Lower leg skin (tissue), 4 donors: ENCODE results near the gene CLSTN1. TPM values are rescaled to one million over a fixed set of nuclear protein-coding genes. Genes with fewer than 3 reads are reported as not detected.

Experiments
- DNase-seq, 2 donors: peaks; one replicate each; pipeline ENCODE4 v3.0.0-alpha.2; 2019; ENCODE audit warnings: low spot score in 2 of 2
- H3K4me3 ChIP-seq: fragments of 200-600 bp; sonication (generic); 2 replicates; pipeline ENCODE4 v1.5.1; 2017; ENCODE audit warnings: mild to moderate bottlenecking, low read depth; ENCODE audit not compliant: poor library complexity, severe bottlenecking
- POLR2A ChIP-seq, 2 donors: fragments of 450-650 bp; IDR thresholded peaks; one replicate each; pipeline ENCODE4 v1.6.1; 2016 to 2017; ENCODE audit warnings: antibody characterized with exemption in 2 of 2, mild to moderate bottlenecking in 1 of 2, moderate library complexity in 1 of 2
- WGBS, 2 donors: methylation state at CpG; one replicate each; pipeline ENCODE4 v1.1.5; 2018; 5-methylcytosine and 5-hydroxymethylcytosine counted together
- intact Hi-C: fragments of 100-400 bp; cut with DNase I; formaldehyde crosslinking; loops from one replicate; pipeline ENCODE4 v1.15.0; 2023; ENCODE audit warnings: low total_unique reads
- total RNA-seq, 4 donors: library from RNA; depleted of rRNA; stranded (reverse); fragments of >200 nt; gene quantifications; one replicate each; pipeline ENCODE4 v1.1.0, GENCODE V29; 2016
- TF ChIP-seq, protein P1 (sequence below), 3 donors: fragments of 450-650 bp; IDR thresholded peaks; one replicate each; pipeline ENCODE4 v1.5.1; 2016; ENCODE audit warnings: antibody characterized with exemption in 3 of 3, mild to moderate bottlenecking in 3 of 3, moderate library complexity in 2 of 3

The CLSTN1 gene
- total RNA-seq, 4 donors from 2014 or later = 116 to 174 (median 150) TPM

DNA sequence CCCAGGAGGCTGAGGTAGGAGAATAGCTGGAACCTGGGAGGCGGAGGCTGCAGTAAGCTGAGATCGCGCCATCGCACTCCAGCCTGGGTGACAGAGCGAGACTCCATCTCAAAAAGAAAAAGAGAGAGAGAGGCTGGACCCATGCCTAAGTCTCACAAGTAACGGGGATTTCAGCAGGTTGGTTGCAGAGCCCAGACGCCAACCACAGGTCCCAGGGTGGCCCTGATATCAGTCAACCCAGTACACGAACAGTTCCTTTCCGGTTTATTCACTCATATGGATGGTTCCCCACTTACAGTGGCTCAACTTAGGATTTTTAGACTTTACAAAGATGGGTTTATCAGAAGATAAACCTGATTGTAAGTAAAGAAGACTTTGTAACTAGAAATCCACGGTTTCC lies 40.9 kb downstream of the CLSTN1 start:
- no peak overlapping the region for H3K4me3 ChIP-seq
- WGBS, 2 donors = 98% methylated on average over 10 of the region's 10 CpGs
- TF ChIP-seq, protein P1, sequence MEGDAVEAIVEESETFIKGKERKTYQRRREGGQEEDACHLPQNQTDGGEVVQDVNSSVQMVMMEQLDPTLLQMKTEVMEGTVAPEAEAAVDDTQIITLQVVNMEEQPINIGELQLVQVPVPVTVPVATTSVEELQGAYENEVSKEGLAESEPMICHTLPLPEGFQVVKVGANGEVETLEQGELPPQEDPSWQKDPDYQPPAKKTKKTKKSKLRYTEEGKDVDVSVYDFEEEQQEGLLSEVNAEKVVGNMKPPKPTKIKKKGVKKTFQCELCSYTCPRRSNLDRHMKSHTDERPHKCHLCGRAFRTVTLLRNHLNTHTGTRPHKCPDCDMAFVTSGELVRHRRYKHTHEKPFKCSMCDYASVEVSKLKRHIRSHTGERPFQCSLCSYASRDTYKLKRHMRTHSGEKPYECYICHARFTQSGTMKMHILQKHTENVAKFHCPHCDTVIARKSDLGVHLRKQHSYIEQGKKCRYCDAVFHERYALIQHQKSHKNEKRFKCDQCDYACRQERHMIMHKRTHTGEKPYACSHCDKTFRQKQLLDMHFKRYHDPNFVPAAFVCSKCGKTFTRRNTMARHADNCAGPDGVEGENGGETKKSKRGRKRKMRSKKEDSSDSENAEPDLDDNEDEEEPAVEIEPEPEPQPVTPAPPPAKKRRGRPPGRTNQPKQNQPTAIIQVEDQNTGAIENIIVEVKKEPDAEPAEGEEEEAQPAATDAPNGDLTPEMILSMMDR (IDR thresholded peaks at IDR 0.05) = no peak
- intact Hi-C loops = loop anchor here (10.0 kb wide), 1 partner anchor 82 kb away; no protein-coding TSS in a partner anchor
- DNase-seq = no peak

DNA sequence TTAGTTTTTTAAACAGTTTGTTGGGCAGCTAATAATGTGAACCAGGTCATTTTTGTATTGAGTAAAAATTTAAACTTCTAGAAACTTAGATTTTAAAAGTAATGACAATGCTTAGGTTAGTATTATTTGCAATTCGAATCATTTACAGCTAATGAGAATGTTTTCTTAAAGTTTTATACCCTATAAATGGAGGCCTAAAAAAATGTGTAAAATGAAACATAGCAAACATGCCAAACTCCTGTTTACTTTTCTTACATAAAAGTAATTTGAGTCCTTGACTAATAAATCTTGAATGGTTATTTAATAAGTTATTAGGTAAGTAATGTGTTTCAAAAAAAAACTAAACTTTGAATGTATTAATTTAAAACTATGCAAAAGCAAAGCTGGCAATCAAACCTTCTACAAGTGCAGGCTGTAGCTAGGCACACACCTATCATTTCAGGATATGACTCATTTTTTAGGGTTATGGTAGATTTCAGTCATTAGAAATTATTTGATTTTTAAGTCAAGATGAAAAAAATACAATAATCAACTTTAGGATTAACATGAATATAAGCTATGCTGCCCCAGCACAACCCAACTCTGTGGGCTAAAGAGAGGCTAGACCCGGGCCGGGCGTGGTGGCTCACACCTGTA lies 41.5 kb downstream of the CLSTN1 start:
- WGBS, 2 donors = 83 to 92% methylated on average over 4 of the region's 4 CpGs

DNA sequence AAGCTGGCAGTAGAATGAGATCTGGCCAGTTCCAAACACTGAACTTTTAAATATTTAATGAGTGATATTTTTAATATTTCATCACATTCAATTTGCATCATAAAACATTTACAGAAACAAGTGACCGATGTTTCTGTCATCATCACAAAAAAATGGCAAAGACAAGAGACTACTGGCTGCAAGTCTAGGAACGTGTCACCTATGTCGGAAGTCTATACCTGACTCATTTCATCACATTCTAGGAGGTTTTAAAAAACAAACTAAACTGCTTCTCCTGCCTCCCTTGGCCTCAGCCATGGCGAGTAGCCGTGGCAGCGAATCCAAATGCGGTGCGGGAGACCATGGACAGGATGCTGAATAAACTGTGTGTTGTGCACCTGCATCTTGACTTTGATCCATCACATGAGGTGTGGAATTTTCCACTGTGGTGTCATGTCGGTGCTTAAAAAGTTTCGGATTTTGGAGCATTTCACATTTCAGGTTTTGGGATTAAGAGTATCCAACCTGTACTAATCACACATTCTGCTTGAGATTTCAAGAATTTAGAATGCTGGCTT lies 43.1 kb downstream of the CLSTN1 start:
- H3K4me3 ChIP-seq = no peak overlapping the region
- intact Hi-C loops = loop anchor here (10.0 kb wide), 1 partner anchor 84 kb away; no protein-coding TSS in a partner anchor
- WGBS, 2 donors = 74 to 92% methylated on average over 10 of the region's 10 CpGs
- no peak for DNase-seq
- TF ChIP-seq, protein P1 (IDR thresholded peaks at IDR 0.05) = no peak
- TF ChIP-seq POLR2A (IDR thresholded peaks at IDR 0.05) = no peak

More for the DNA sequence above, 41.5 kb downstream of the CLSTN1 start:
- intact Hi-C loops = loop anchor here (10.0 kb wide), 1 partner anchor 83 kb away; no protein-coding TSS in a partner anchor
- TF ChIP-seq POLR2A (IDR thresholded peaks at IDR 0.05) = no peak
- TF ChIP-seq, protein P1 (IDR thresholded peaks at IDR 0.05) = no peak
- no peak overlapping the region for H3K4me3 ChIP-seq
- no peak for DNase-seq

DNA sequence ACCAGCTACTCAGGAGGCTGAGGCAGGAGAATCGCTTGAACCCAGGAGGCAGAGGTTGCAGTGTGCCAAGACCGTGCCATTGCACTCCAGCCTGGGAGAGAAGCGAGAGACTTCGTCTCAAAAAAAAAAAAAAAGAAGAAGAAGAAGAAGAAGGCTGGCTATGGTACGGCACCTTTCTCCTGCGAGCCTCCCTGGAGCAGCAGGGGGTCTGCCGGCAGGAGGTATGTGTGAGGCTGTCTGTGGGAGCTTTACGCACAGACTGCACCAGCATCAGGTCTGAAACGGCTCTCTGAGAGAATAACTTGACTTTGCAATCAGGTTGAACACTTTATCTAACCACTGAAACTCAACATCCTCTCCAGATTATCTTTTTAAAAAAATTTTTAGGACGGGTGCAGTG lies 44.9 kb downstream of the CLSTN1 start:
- 93% methylated on average over 10 of the region's 10 CpGs for WGBS, 2 donors
- intact Hi-C loops = no loop called here
- no peak for DNase-seq
- TF ChIP-seq POLR2A (IDR thresholded peaks at IDR 0.05) = no peak
- TF ChIP-seq, protein P1 (IDR thresholded peaks at IDR 0.05) = no peak
- H3K4me3 ChIP-seq = no peak overlapping the region

DNA sequence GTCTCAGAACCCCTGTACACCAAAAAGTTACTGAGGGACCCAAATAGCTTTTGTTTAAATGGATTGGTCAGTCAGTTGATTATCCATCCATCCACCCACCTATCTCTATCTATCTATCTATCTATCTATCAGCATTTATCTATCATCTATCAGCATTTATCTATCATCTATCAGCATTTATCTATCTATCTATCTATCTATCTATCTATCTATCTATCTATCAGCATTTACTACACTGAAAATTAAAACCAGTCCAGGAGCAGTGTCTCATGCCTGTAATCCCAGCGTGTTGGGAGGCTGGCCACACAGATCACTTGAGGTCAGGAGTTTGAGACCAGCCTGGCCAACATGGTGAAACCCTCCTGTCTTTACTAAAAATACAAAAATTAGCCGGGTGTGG lies 47.1 kb downstream of the CLSTN1 start:
- intact Hi-C loops = no loop called here
- no peak for DNase-seq
- H3K4me3 ChIP-seq = no peak overlapping the region
- 88 to 93% methylated on average over 2 of the region's 2 CpGs for WGBS, 2 donors
- TF ChIP-seq, protein P1 (IDR thresholded peaks at IDR 0.05) = no peak
- no peak for TF ChIP-seq POLR2A (IDR thresholded peaks at IDR 0.05)
